H1 (cell line): Measurements from ENCODE around the gene PDE1A. TPM values are rescaled to one million over a fixed set of nuclear protein-coding genes. Genes with fewer than 3 reads are reported as not detected.

Source experiments
- CBX5 ChIP-seq: fragments of 300-800, 300-1000 bp; sonication (generic); IDR thresholded peaks from 2 replicates; pipeline ENCODE4 v1.7.1; 2016; ENCODE audit warnings: antibody characterized with exemption, low read length, low read depth
- TAF7 ChIP-seq: optimal IDR thresholded peaks from 2 replicates; pipeline ENCODE3; 2011; ENCODE audit warnings: low read depth, mild to moderate bottlenecking, inconsistent platforms, low read length, moderate library complexity, borderline replicate concordance
- polyA plus RNA-seq, 7 experiments: library from polyadenylated mRNA; depleted of rRNA in 3 of 7; stranded (reverse) in 5 of 7; unstranded in 2 of 7; fragments of >200 nt in 5 of 7; fragments of 200-250 nt in 2 of 7; gene quantifications; 1 replicate in 5 of 7; 2 replicates in 1 of 7; 4 replicates in 1 of 7; pipeline versions ENCODE4 v1.2.1 to v1.2.3, GENCODE V29; 2011 to 2013; ENCODE audit warnings: missing spikeins in 2 of 7, mixed read lengths in 2 of 7
- total RNA-seq: library from RNA; stranded (reverse); fragmentation: NEBNext Ultra II Directional; extraction: Animal tissue kit (Norgen Biotek cat#: 25700); gene quantifications from 2 replicates; pipeline ENCODE4 v1.2.1, GENCODE V29; 2021

The PDE1A gene
- total and polyA plus RNA-seq, 2 of the 8 experiments (the other 6 are each of a cell fraction or from before 2014, with no cell fraction given) = 0.34 TPM; not detected in 1

GRCh38 chr2:182265718-182266117, 161.1 kb downstream of the PDE1A start (continued):
- TF ChIP-seq TAF7 (no peak), CBX5 (no peak)
